ENCODE results near the gene SLAIN2.
"Not testable (repeated sequence)": the region's sequence is repeated elsewhere in the genome, so short reads cannot be mapped to it uniquely, and the experiment has no call there.

Gene SLAIN2

GRCh38 chr4:48445704-48446103 lies 104.4 kb downstream of the SLAIN2 start:
- no peak for DNase-seq

GRCh38 chr4:48446642-48447041 lies 105.3 kb downstream of the SLAIN2 start:
- DNase-seq, result no peak

- DNase-seq, result no peak
Observed at GRCh38 chr4:48449151-48449550, 107.8 kb downstream of the SLAIN2 start.

GRCh38 chr4:48450740-48451139 lies 109.4 kb downstream of the SLAIN2 start:
- DNase-seq, result no peak

- DNase-seq, result not testable (repeated sequence)
Observed at GRCh38 chr4:48451656-48452055, 110.3 kb downstream of the SLAIN2 start.

- DNase-seq, result no peak
Observed at GRCh38 chr4:48454591-48454990, 113.3 kb downstream of the SLAIN2 start.

- no peak for DNase-seq
Observed at GRCh38 chr4:48461000-48461399, 119.7 kb downstream of the SLAIN2 start.

GRCh38 chr4:48462363-48462762 lies 121.0 kb downstream of the SLAIN2 start:
- DNase-seq, result no peak

GRCh38 chr4:48467442-48467841 lies 126.1 kb downstream of the SLAIN2 start:
- DNase-seq, result no peak

GRCh38 chr4:48467891-48468290 lies 126.6 kb downstream of the SLAIN2 start:
- DNase-seq, result no peak

- DNase-seq, result no peak
Observed at GRCh38 chr4:48470137-48470536, 128.8 kb downstream of the SLAIN2 start.

GRCh38 chr4:48470570-48470969 lies 129.2 kb downstream of the SLAIN2 start:
- DNase-seq, result no peak

GRCh38 chr4:48472794-48473193 lies 131.5 kb downstream of the SLAIN2 start:
- DNase-seq, result no peak

GRCh38 chr4:48475770-48476169 lies 134.4 kb downstream of the SLAIN2 start:
- no peak for DNase-seq

All from CD4-positive, alpha-beta T cell treated with Interferon gamma for 1 hour (primary cell).